ENCODE results near the gene CENPK.
"Not testable (repeated sequence)": the region's sequence is repeated elsewhere in the genome, so short reads cannot be mapped to it uniquely, and the experiment has no call there.

The CENPK gene

DNA sequence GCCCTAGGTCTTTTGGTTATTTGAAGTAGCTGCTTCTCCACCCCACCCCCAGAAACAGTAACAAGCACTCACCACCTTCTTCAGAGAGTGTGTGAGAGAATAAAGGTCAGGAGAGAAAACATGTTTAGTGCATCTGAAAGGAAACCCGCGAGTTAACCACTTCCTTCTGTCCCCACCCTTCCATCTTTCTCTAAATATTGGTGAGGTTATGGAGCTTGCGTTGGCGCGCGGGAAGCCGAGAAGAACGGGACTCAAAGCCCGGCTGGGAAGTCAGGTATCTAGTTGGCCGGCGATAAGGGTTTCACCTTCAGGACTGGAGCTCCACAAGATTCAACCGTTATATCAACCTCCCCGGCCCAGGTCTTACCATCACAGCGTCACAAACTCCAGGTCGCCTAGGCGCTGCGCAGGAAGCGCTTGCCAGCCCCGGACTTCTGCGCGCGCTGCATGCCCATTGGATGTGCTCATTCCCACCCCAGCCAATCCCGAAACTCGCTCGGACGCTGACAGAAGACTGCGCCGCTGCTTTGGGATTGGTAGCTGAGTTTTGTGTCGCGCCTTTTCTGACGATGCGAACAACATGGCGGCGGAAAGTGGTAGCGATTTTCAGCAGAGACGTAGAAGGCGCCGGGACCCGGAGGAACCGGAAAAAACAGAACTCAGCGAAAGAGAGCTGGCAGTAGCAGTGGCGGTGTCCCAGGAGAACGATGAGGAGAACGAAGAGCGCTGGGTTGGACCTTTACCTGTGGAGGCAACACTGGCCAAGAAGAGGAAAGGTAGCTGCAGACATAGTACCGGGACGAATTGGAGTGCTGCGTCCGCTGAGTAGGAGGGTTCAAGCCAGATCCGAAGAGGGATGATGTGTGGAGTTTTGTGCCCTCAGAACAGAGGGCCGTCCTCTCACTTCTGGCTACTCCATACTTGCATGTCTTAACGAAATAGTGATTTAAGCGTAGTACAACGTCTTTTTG lies at the start of gene CENPK, which contains the start of gene PPWD1:
Gene CENPK, minus strand, starts transcription at position 438 of the 971 bp plus-strand sequence. CDS start 8,261 bp downstream, outside the sequence.
Gene PPWD1, plus strand, starts transcription at position 566 of the 971 bp plus-strand sequence. Its CDS starts 15 bp downstream, at position 581.
- peak; percentile 90 for DNase-seq

DNA sequence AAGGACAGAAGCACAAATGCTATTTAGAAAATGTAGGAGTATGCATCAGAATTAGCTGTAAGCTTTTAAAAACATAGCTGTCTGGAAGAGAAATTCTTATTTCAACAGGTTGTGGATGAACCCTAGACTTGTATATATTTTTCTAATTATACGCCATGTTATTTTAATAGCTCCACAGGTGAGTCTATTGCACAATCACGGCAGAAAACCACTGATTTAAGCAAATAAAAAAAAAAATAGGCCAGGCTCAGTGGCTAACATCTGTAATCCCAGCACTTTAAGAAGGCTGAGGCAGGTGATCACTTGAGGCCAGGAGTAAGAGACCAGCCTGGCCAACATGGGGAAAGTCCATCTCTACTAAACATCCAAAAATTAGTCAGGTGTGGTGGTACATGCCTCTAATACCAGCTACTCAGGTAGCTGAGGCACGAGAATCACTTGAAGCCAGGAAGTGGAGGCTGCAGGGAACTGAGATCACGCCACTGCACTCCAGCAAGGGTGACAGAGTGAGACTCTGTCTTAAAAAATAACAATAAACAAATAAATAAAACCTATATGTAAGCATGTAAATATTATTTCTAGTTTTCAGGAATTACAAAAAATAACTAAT lies 49.4 kb upstream of the CENPK start:
- DNase-seq = no peak

DNA sequence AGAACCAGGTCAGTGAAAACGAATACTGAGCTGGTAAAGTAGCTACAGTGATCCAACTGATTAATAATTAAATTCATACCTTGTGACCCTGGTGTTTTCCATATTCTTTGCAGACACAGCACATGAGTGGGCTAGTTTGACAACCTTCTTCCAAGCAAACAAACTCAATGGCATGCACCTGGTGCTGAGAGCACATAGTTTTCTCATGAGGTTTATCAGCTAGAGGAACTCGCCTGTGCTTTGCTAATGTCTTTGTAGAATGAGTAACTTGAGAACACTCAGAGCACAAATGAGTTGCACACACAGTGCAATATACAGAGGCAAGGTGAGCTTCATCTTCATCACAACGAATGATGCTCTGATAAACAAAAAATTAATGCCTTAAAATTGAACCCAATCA lies 48.6 kb upstream of the CENPK start:
- DNase-seq = no peak

- not testable (repeated sequence) for DNase-seq
Observed at GRCh38 chr5:65601761-65602160, 38.8 kb upstream of the CENPK start.

DNA sequence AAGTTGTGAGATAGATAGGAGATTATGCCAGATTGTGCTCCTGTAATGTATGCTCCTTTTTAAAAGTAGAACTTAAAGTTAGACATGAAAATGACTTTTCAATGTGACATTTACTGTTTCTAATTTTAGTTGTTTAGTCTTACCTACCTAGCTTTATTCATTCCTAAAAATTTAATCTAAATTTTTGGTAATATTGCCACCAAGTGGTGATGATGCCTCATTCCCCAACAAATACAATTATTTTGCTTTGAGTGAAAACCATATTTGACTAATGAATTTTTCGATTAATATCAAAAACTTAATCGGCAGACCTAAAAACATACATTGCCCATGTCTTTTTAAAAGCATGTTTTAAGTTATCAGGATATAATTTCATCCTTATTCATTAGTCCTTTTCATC lies 25.7 kb upstream of the CENPK start:
- no peak for DNase-seq

- DNase-seq = no peak
Observed at GRCh38 chr5:65577141-65577540, 14.2 kb upstream of the CENPK start.

GRCh38 chr5:65570598-65571226 lies 7.7 kb upstream of the CENPK start:
- DNase-seq = no peak

DNA sequence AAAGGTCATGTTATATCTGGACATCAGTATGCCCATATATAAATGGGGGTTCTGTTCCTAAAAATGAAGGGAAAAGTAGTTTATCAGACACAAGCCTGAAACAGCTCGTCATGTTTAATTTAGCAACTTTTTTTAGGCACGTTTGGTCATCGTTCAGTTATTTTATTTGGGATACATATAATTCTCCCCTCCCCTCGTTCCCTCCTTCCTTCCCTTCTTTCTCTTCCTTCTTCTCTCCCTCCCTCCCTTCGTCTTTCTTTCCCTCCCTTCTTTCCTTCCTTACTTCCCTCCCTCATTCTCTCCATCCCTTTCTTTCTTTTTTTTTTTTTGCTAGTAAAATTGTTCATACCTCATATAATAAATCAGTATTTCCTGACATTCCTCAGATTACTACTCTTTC lies 3.5 kb upstream of the CENPK start:
- DNase-seq = no peak

- no peak for DNase-seq
Observed at GRCh38 chr5:65563777-65564176, 809 bp upstream of the CENPK start.

DNA sequence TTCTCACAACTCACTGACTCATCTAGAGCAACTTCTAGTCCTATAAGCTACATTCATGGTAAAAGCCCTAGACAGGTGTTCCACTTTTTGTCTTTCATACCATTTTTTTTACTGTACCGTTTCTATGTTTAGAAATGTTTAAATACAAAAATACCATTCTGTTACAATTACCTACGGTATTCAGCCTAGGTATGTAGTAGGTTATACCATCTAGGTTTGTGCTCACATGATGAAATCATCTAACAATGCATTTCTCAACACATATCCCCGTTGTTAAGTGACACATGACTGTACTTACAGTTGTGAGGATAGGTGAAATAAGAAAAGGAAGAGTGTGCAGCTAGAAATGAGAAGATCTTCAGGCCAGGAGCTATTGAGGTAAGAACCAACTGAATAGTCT lies 6.2 kb downstream of the CENPK start:
- DNase-seq = no peak

DNA sequence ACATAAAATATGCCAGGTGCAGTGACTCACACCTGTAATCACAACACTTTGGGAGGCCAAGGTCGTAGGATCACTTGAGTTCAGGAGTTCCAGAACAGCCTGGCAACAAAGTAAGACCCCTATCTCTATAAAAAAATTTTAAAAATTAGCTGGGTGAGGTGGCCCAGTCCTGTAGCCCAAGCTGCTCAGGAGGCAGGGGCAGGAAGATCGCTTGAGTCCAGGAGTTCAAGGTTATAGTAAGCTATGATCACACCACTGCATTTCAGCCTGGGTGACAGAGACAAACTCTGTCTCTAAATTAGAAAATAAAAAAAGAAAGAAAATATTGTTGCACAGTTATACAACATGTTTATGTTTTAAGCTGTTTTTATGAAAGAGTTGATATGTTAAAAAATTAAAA lies 6.8 kb downstream of the CENPK start:
- DNase-seq = no peak

GRCh38 chr5:65555287-65555686 lies 7.7 kb downstream of the CENPK start:
- no peak for DNase-seq

- DNase-seq = no peak
Observed at GRCh38 chr5:65553941-65554340, 9.0 kb downstream of the CENPK start.

DNA sequence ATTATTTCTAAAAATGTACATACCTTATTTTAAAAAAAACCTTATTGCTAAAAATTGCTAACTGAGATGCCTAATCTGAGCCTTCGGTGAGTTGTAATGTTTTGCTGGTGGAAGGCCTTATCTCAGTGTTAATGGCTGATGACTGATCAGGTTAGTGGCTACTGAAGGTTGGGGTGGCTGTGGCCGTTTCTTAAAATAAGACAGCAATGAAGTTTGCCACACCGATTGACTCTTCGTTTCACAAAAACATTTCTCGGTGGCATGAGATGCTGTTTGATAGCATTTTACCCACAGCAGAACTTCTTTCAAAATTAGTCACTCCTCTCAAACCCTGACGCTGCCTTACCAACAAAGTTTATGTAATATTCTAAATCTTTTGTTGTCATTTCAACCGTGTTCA lies 14.7 kb downstream of the CENPK start:
- DNase-seq = no peak

- DNase-seq = no peak
Observed at GRCh38 chr5:65546141-65546540, 16.8 kb downstream of the CENPK start.

- no peak for DNase-seq
Observed at GRCh38 chr5:65544473-65544872, 18.5 kb downstream of the CENPK start.

DNA sequence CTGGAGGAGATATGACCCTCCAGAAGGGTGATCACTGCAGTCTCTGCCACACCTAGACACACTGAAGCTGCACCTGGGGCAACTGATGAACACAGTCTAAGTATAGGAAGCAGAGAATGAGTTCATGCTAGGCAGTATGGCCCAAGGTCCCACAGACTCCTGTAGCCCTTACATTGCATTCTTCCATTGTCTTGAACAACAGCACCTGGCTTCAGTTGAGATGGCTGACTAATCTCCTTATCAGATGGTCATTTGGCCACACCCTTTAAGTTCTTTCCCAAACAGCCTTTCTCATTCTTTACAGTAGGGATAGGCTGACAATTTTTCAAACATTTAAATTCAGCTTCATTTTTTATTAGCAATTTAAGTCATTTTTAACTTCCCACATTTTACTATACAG lies 23.1 kb downstream of the CENPK start:
- DNase-seq = no peak

GRCh38 chr5:65535529-65535987 lies 27.4 kb downstream of the CENPK start:
- DNase-seq = no peak

GRCh38 chr5:65530904-65531303 lies 32.1 kb downstream of the CENPK start:
- no peak for DNase-seq

DNA sequence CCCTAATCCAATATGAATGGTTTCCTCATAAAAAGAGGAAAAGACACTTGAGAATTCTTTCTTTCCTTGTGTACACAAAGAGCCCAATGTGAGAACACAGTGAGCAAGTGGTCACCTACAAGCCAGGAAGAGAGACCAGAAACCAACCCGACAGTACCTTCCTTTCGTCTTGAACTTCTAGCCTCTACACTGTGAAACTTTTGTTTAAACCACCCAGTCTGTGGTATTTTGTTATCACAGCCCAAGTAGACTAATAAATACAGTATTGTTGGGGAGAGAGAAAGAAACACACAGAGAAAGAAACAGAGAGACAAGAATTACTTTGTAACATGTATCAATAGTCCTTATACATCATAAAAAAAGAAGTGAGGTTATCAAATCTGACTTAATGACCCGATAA lies 37.2 kb downstream of the CENPK start:
- DNase-seq = no peak

- DNase-seq = no peak
Observed at GRCh38 chr5:65512170-65512937, 50.6 kb downstream of the CENPK start.

DNA sequence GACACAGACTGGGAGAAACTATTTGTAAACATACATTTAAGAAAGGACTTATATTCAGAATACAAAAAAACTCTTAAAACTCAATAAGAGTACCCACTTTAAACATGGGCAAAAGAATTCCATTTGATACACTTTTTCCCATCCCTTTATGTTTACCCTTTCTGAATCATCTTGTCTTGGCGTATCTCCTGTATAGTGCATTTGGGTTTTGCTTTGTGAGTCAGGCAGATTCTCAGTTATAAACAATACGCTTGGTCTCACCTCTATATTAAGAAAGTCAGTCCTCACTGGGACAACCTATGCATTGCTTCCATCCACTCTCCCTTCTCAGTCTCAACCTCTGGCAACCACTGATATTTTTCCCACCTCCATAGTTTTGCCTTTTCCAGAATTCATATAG lies 54.0 kb downstream of the CENPK start:
- DNase-seq = no peak

DNA sequence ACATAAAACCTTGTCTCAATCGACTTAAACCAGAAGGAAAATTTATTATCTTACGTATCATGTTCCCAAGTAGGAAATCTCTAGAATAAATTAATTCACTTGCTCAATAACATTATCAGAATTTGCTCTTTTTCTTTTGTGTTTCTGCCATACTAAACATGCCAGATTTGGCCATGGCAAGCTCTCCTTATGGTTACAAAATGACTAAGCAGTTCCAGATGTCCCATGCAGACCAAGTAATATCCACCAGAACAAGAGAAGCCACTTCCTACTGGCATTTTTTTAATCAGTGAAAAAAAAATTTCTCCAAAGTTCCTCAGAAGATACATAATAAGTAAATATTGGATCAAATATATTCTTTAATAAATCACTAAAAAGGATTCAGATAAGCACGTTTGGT lies 56.0 kb downstream of the CENPK start:
- DNase-seq = no peak

Measured in activated T-cell treated with anti-CD3 and anti-CD28 coated beads for 4 hours (primary cell).